Lower lobe of right lung (tissue), 2 donors: ENCODE data around the gene RALGPS2. TPM values are rescaled to one million over a fixed set of nuclear protein-coding genes. Genes with fewer than 3 reads are reported as not detected.

ENCODE experiments used
- ATAC-seq, 2 donors: fragments of 200-7000 bp; cut with Tn5 transposase; one replicate each; pipeline ENCODE4 v1.9.1; 2020 to 2022; ENCODE audit warnings: mild to moderate bottlenecking in 2 of 2, moderate library complexity in 2 of 2
- DNase-seq: peaks from one replicate; pipeline ENCODE4 v3.0.0-alpha.2; 2020
- H3K27ac ChIP-seq: fragments of 200-600 bp; one replicate; pipeline ENCODE4 v1.8.0; 2022
- H3K27me3 ChIP-seq: fragments of 200-600 bp; one replicate; pipeline ENCODE4 v1.8.0; 2022; ENCODE audit warnings: low read depth
- H3K36me3 ChIP-seq: fragments of 200-600 bp; one replicate; pipeline ENCODE4 v1.8.0; 2022; ENCODE audit warnings: mild to moderate bottlenecking
- H3K4me1 ChIP-seq: fragments of 200-600 bp; one replicate; pipeline ENCODE4 v1.8.0; 2022
- H3K4me3 ChIP-seq: fragments of 200-600 bp; one replicate; pipeline ENCODE4 v1.8.0; 2022; ENCODE audit warnings: mild to moderate bottlenecking
- H3K9me3 ChIP-seq: fragments of 200-600 bp; one replicate; pipeline ENCODE4 v1.8.0; 2022
- CTCF ChIP-seq: fragments of 200-600 bp; IDR thresholded peaks from one replicate; pipeline ENCODE4 v1.8.0; 2022; ENCODE audit warnings: antibody characterized with exemption, mild to moderate bottlenecking
- intact Hi-C: fragments of 100-400 bp; cut with DNase I; formaldehyde crosslinking; loops from one replicate; pipeline ENCODE4 v1.11.0; 2022
- total RNA-seq: library from RNA; stranded (reverse); fragmentation: NEBNext Ultra II Directional; extraction: Animal tissue kit (Norgen Biotek cat#: 25700); gene quantifications from one replicate; pipeline ENCODE4 v1.2.1, GENCODE V29; 2021
- donor health status: DM: no; HTN: yes; CAD: no; lungs with severe emphysema.

Gene RALGPS2
- total RNA-seq, 1 donor from 2014 or later: 7.5 TPM

- Histone ChIP-seq H3K27ac (no peak overlapping the region), H3K9me3 (no peaks in the 10 kb centered on the region), H3K4me1 (no peaks in the 10 kb centered on the region), H3K4me3 (no peak overlapping the region), H3K36me3 (no peaks in the 10 kb centered on the region), H3K27me3 (no peaks in the 10 kb centered on the region)
- no peak for DNase-seq
- TF ChIP-seq CTCF: no peak
- no peak for ATAC-seq
- intact Hi-C loops: no loop called here
Observed at GRCh38 chr1:178955391-178955954, 230.4 kb downstream of the RALGPS2 start.

- ATAC-seq: no peak
- no peak for TF ChIP-seq CTCF
- Histone ChIP-seq H3K27ac (no peak overlapping the region), H3K27me3 (no peaks in the 10 kb centered on the region), H3K4me3 (no peak overlapping the region), H3K36me3 (no peaks in the 10 kb centered on the region), H3K4me1 (no peaks in the 10 kb centered on the region), H3K9me3 (no peaks in the 10 kb centered on the region)
- intact Hi-C loops: no loop called here
- no peak for DNase-seq
Observed at GRCh38 chr1:178958491-178958890, 233.4 kb downstream of the RALGPS2 start.

- intact Hi-C loops: no loop called here
- no peak for TF ChIP-seq CTCF
- no peaks in the 10 kb centered on the region for H3K36me3 ChIP-seq
- no peak overlapping the region for H3K27ac ChIP-seq
- no peaks in the 10 kb centered on the region for H3K4me1 ChIP-seq
- H3K4me3 ChIP-seq: no peak overlapping the region
- H3K9me3 ChIP-seq: peaks cover under 1% of the 10 kb centered on the region
- H3K27me3 ChIP-seq: no peaks in the 10 kb centered on the region
- ATAC-seq (no peak), DNase-seq (no peak)
Observed at GRCh38 chr1:178959543-178960460, 234.8 kb downstream of the RALGPS2 start.

- ATAC-seq (no peak), DNase-seq (no peak)
- Histone ChIP-seq H3K4me3 (no peak overlapping the region), H3K36me3 (no peaks in the 10 kb centered on the region), H3K9me3 (peaks cover 5% of the 10 kb centered on the region), H3K4me1 (no peaks in the 10 kb centered on the region), H3K27me3 (no peaks in the 10 kb centered on the region), H3K27ac (no peak overlapping the region)
- no peak for TF ChIP-seq CTCF
- intact Hi-C loops: no loop called here
Observed at GRCh38 chr1:178960482-178961240, 235.6 kb downstream of the RALGPS2 start.

GRCh38 chr1:178961331-178961730, 236.3 kb downstream of the RALGPS2 start:
- ATAC-seq (no peak), DNase-seq (no peak)
- no peaks in the 10 kb centered on the region for H3K4me1 ChIP-seq
- H3K9me3 ChIP-seq: peaks cover 5% of the 10 kb centered on the region
- no peaks in the 10 kb centered on the region for H3K27me3 ChIP-seq
- no peak overlapping the region for H3K4me3 ChIP-seq
- no peaks in the 10 kb centered on the region for H3K36me3 ChIP-seq
- intact Hi-C loops: no loop called here
- no peak for TF ChIP-seq CTCF
- H3K27ac ChIP-seq: no peak overlapping the region
